ENCODE data around the gene NR3C1.

Gene NR3C1

GRCh38 chr5:143374496-143375217 is 28.8 kb downstream of the NR3C1 start:
- TF ChIP-seq, protein P1, sequence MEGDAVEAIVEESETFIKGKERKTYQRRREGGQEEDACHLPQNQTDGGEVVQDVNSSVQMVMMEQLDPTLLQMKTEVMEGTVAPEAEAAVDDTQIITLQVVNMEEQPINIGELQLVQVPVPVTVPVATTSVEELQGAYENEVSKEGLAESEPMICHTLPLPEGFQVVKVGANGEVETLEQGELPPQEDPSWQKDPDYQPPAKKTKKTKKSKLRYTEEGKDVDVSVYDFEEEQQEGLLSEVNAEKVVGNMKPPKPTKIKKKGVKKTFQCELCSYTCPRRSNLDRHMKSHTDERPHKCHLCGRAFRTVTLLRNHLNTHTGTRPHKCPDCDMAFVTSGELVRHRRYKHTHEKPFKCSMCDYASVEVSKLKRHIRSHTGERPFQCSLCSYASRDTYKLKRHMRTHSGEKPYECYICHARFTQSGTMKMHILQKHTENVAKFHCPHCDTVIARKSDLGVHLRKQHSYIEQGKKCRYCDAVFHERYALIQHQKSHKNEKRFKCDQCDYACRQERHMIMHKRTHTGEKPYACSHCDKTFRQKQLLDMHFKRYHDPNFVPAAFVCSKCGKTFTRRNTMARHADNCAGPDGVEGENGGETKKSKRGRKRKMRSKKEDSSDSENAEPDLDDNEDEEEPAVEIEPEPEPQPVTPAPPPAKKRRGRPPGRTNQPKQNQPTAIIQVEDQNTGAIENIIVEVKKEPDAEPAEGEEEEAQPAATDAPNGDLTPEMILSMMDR (IDR thresholded peaks at IDR 0.05; ENCODE audit: control extremely low read depth, extremely low read depth, low read depth, missing control alignments): no peak
- CTCF ChIA-PET: interaction anchor here (1.1 to 1.5 kb wide), 3 partner anchors 13 to 17 kb away, joined by 3 to 4 read pairs (median 4); no protein-coding TSS in a partner anchor
- POLR2A ChIA-PET: no interaction called here
- DNase-seq (ENCODE audit: extremely low spot score): no peak

DNA sequence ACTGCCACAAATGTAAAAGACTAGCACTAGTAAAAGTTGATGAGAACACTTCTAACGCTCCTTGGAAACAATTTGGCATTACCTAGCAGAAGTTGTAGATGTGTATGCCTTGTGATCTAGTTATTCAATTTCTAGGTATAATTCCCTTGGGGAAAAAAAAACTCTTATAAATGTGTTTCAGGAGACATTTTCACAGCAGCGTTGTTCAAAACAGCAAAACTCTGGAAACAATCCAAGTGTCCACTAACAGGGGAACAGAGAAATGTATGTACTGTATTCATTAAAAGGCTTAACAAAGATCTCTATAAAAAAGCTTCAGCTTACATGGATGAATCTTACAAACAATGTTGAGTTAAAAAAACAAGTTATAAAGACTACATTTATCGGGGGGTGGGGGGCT is 30.4 kb downstream of the NR3C1 start:
- POLR2A ChIA-PET: no interaction called here
- CTCF ChIA-PET: no interaction called here
- TF ChIP-seq, protein P1 (IDR thresholded peaks at IDR 0.05; ENCODE audit: control extremely low read depth, extremely low read depth, low read depth, missing control alignments): no peak
- DNase-seq (ENCODE audit: extremely low spot score): no peak

DNA sequence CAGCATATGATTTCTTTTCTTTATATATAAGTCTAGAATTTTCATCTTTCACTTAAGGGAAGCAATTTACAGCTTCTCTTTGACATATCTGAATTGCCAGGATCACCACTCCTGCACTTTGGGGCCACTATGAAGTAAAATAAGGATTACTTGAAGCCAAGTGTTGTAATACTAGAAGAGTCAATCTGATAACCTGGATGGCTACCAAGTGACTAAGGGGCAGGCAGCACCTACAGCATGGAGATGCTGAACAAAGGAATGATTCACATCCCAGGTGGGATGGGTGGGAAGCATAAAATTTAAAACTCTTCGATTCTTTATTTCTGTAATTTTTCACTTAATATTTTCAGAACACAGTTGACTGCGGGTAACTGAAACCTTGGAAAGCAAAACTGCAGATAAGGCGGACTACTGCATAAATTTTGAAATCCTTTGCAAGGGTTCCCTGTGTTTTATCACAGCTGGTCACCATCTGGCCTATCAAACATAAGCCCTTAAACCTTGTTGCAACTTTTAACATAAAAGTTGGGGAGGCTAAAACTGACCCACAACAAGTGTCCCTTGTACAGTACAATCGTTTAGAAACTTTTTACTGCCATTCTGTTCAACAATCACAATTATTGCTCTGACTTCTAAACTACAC is 31.2 kb downstream of the NR3C1 start:
- POLR2A ChIA-PET: no interaction called here
- no peak for DNase-seq (ENCODE audit: extremely low spot score)
- TF ChIP-seq, protein P1 (IDR thresholded peaks at IDR 0.05; ENCODE audit: control extremely low read depth, extremely low read depth, low read depth, missing control alignments): no peak
- CTCF ChIA-PET: no interaction called here

DNA sequence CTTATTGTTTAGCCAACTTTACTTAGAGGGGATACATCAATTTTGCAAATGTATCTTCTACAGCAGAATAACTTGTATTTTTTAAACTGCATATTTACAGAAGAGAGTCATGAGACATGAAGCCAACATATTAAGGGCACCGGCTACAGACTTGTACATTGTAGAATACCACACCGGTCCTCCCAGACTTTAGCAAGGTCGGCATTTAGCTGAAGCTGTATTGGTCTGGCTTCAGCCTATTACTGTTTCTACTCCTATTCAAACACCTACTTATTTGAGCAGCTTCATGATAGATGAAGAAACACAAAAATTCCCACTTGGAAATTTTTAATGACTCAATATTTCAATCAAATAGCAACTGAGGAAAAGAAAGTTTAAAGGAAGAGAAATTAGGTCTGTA is 33.0 kb downstream of the NR3C1 start:
- TF ChIP-seq, protein P1 (IDR thresholded peaks at IDR 0.05; ENCODE audit: control extremely low read depth, extremely low read depth, low read depth, missing control alignments): no peak
- ChIA-PET CTCF (interaction anchor here (0.6 to 2.5 kb wide), 4 partner anchors 10 to 23 kb away, joined by 3 to 16 read pairs (median 3); no protein-coding TSS in a partner anchor), POLR2A (no interaction called here)
- DNase-seq (ENCODE audit: extremely low spot score): no peak

DNA sequence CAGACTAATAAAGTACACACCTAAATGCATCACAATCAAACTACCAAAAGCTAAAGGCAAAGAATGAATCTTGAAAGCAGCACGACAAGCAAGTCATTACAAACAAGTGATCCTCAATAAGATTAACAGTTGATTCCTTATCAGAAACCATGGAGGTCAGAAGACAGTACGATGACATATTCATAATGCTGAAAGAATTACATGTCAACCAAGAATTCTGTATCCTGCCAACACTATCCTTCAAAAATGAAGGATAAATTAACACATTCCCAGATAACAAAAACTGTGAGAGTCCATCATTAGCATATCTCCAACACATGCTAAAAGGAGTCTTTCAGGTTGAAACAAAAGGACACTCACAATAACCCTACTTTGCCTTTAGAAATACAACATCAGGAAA is 39.4 kb downstream of the NR3C1 start:
- ChIA-PET POLR2A (no interaction called here), CTCF (interaction anchor here (1.1 to 1.2 kb wide), 2 partner anchors 10 to 25 kb away, joined by 3 to 4 read pairs; no protein-coding TSS in a partner anchor)
- TF ChIP-seq, protein P1 (IDR thresholded peaks at IDR 0.05; ENCODE audit: control extremely low read depth, extremely low read depth, low read depth, missing control alignments): no peak
- DNase-seq (ENCODE audit: extremely low spot score): no peak

GRCh38 chr5:143362664-143363227 is 40.7 kb downstream of the NR3C1 start:
- TF ChIP-seq, protein P1 (IDR thresholded peaks at IDR 0.05; ENCODE audit: control extremely low read depth, extremely low read depth, low read depth, missing control alignments): no peak
- DNase-seq (ENCODE audit: extremely low spot score): no peak
- CTCF ChIA-PET: interaction anchor here (0.9 to 2.5 kb wide), 5 partner anchors 9 to 462 kb away, joined by 3 to 10 read pairs (median 3); no protein-coding TSS in a partner anchor
- POLR2A ChIA-PET: no interaction called here
